Activated CD4-positive, alpha-beta T cell treated with anti-CD3 and anti-CD28 coated beads for 48 hours (primary cell): ENCODE measurements around the gene GRB7.
"Not testable (repeated sequence)": the region's sequence is repeated elsewhere in the genome, so short reads cannot be mapped to it uniquely, and the experiment has no call there.

Source experiments
- DNase-seq: peaks from one replicate; pipeline ENCODE4 v3.0.0-alpha.2; 2020

The GRB7 gene

GRCh38 chr17:39736319-39737165 lies 1.2 kb upstream of the GRB7 start:
- no peak for DNase-seq

- DNase-seq, result no peak
Observed at GRCh38 chr17:39737206-39737759, 455 bp upstream of the GRB7 start.

- DNase-seq, result peak; percentile 69
Observed at GRCh38 chr17:39738568-39738901, 797 bp downstream of the GRB7 start.

- DNase-seq, result no peak
Observed at GRCh38 chr17:39738983-39739884, 1.5 kb downstream of the GRB7 start.

GRCh38 chr17:39739885-39740356 lies 2.2 kb downstream of the GRB7 start:
- DNase-seq, result no peak

GRCh38 chr17:39740357-39741111 lies 2.8 kb downstream of the GRB7 start:
- DNase-seq, result no peak

GRCh38 chr17:39742126-39742855 lies 4.6 kb downstream of the GRB7 start:
- DNase-seq, result no peak

GRCh38 chr17:39742856-39743436 lies 5.2 kb downstream of the GRB7 start:
- no peak for DNase-seq

GRCh38 chr17:39744075-39744835 lies 6.5 kb downstream of the GRB7 start:
- DNase-seq, result no peak

- DNase-seq, result no peak
Observed at GRCh38 chr17:39744836-39745215, 7.1 kb downstream of the GRB7 start.

GRCh38 chr17:39745335-39746144 lies 7.8 kb downstream of the GRB7 start:
- DNase-seq, result no peak

GRCh38 chr17:39746145-39746461 lies 8.4 kb downstream of the GRB7 start:
- no peak for DNase-seq

GRCh38 chr17:39747745-39748144 lies 10.0 kb downstream of the GRB7 start:
- no peak for DNase-seq

- DNase-seq, result not testable (repeated sequence)
Observed at GRCh38 chr17:39748444-39749034, 10.8 kb downstream of the GRB7 start.

- no peak for DNase-seq
Observed at GRCh38 chr17:39750131-39751015, 12.6 kb downstream of the GRB7 start.

- DNase-seq, result no peak
Observed at GRCh38 chr17:39751016-39751543, 13.3 kb downstream of the GRB7 start.

- peak; percentile 39 for DNase-seq
Observed at GRCh38 chr17:39751637-39752036, 13.9 kb downstream of the GRB7 start.

GRCh38 chr17:39752241-39752881 lies 14.6 kb downstream of the GRB7 start:
- no peak for DNase-seq
